HG02610 (cell line): ENCODE data around the gene ATAD1.

Source experiments
- ATAC-seq: cut with Tn5 transposase; IDR thresholded peaks from one replicate; pipeline ENCODE4 v1.9.1; 2021; ENCODE audit warnings: mild to moderate bottlenecking, moderate library complexity; ENCODE audit not compliant: unreplicated experiment

Gene ATAD1

DNA sequence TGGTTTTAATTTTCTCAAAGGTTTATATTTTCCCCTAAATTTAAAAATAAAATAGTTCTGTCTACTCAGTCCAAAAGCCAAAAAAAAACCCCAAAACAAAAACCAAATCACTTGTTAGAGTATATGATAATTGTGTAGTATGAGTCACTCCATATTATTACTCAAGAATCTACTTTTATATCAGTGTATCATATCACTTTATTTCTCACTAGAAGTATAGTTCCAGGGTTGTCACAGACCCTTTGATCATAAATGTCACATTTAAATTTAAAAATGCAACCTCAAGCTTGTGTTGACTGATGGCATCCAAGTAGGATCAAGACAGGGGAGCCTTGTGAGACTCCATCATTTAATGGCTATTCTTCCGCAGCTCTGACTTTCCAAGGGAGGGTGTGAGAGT is 97.4 kb downstream of the ATAD1 start:
- no peak for ATAC-seq

DNA sequence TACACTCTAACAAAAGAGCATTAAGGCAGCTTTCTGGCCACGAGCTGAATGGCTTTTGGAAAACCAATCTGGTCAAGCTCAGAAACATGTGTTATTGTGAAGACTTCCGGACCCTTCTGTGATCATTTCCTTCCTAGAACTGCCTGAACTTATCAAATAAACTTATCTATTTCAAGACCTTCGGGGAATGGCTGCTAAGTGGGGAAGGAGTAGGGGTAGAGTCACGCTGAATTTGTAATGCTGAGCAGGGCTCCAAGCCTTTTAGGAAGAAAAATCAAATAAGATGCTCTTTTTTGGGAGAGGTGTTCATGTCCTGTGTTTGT is 101.7 kb downstream of the ATAD1 start:
- ATAC-seq, result no peak

DNA sequence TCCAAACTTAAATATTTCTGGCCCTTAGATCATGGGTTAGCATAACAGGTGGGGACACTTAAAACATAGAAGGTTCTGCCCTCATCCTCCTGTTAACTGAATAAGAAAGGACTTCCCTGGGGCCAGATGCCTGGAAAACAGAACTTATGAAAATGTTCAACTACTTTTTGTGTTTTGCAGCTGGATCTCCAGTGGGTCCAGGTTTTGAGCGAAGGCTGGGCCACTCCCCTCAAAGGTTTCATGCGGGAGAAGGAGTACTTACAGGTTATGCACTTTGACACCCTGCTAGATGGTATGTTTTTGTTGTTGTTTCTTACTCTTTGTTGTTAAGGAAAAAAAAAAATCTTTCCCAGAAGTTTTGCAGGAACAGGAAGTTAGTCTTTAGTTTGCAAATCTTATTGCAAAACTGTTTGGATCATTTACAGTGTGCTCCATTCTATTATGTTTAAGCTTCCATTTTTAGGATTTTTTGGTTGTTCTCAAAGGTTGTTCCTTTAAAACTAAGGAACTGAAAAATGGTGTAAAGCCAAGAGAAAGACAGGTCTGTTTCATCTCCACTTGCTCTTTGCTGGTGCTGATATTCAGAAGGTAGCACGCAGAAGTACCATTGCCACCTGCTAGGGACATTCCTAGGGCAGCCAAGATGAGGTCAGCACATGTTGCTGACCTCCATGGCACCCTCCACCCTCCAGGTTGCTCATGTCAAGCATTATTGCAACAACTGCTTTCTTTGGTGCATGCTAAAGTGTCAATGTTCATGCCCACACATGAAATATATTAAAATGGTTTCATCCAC is 102.3 kb downstream of the ATAD1 start:
- ATAC-seq, result no peak

DNA sequence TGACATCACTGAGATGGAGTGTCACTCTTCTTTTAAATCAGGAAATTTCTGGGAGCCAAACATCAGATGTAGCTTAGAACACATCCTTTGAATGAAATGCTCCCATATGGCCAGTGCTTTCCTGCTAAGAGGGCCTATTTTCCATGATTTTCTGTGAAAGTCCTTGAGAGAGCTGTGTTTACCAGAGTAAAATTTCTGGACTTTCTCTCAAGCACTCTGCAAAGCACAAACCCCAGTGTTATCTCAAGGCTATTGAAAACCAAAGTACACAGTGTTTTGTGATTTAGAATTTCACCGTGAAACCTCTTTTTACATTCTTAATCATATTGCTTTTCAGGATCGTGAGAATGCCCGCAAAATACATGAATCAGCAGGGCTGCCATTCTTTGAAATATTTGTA is 104.3 kb downstream of the ATAD1 start:
- ATAC-seq, result no peak

DNA sequence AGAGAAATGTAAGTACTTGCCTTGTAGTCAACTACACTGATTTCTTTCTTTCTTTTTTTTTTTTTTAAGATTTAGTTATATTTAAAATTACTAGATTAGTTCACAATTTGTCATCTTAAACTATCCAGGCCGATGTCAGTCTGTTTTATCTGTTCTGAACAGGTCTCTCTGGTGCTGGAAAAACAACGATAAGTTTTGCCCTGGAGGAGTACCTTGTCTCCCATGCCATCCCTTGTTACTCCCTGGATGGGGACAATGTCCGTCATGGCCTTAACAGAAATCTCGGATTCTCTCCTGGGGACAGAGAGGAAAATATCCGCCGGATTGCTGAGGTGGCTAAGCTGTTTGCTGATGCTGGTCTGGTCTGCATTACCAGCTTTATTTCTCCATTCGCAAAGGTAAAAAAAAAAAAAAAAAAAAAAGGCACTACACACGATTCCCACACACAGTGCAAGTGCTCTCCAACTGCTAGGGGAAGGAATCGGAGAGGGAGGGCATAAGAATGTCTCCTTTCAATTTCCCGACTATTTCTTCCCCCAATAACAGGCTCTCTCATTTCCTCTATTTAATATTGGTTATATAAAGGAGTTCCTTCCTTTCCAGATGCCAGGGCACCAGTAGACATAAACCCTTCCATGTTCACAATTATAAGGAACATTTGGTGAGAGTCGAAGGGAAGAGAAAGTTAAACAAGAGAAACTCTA is 105.0 kb downstream of the ATAD1 start:
- ATAC-seq, result no peak

DNA sequence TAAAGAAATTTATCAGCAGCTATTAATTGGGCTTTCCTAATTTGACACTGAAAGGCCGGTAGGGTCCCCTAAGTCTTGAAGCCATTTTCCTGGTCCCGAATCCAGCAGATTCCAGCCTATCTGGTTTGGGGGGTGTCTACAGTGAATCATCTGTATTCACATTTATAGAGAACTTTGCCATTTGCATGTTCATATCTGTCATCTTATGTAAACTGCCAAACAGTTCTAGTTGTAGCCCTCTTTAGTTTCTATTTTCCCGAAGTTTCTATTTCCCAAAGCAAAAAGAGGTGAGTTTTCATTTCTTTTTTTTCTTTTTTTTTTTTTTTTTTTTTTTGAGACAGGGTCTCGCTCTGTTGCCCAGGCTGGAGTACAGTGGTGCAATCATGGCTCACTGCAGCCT is 110.8 kb downstream of the ATAD1 start:
- ATAC-seq, result no peak

DNA sequence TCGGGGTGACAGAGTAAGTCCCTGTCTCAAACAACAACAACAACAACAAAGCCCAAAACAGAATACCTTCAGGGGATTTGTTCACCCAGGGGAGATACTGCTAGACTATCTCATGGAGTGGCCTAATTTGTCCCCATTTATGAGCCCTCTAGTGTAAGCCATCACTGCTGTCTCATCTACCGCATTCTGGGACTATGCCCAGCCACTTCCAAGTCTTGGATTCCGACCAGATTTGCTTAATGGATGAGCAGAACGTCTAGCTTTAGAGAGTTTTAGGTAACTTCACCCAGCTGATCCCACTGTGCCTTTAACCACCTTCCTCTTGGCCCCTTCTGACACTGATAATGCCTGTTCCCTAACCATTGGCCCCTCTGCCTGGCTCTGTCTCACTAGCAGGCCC is 111.3 kb downstream of the ATAD1 start:
- no peak for ATAC-seq

DNA sequence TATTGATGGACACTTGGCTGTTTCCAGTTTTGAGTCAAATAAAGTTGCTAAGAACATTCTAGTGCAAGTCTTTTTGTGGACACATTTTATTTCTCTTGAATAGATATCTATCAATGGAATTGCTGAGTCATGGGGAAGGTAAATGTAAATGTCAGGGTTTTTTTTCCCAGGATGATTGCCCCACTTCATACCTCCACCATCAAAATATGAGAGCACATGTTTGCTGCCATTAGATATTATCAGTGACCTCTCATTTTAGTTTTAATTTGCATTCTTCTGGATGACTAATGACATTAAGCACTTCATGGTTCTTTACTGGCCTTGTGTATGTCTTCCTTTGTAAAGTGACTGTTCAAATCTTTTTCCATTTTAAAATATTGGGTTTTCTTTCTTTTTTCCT is 112.7 kb downstream of the ATAD1 start:
- ATAC-seq, result no peak

DNA sequence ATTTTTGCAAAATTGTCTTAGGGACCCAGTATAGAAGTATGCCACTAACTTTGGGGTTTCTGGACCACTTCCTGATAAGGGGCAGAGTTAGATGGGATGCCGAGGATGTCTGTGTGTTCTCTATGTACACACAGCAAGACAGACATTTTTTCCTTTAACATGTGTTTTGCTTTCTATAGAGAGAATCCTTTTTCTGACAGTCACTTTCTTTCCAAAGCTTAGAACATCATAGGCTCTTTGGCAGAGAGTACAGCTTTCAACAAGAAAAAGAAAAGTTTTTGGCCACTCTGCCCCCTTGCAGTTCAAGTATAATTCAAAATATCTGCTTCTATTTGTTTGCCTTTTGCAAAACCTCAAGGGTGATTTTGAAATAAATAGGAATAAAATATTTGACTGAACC is 114.3 kb downstream of the ATAD1 start:
- no peak for ATAC-seq

DNA sequence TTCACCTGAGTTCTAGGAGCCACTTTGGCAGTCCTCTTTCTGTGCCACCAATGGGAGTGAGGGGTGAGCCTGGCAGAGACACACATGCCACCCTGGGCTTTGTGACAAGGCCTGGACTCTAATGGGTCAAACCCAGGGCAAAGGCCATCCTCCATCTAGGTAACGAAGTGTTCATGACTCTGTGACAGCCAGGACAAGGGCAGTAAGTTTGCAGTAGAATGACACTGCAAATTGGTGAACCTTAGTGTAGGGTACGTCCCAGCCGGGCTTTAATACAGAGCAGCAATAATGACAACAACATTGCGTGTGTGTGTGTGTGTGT is 115.1 kb downstream of the ATAD1 start:
- ATAC-seq, result no peak

DNA sequence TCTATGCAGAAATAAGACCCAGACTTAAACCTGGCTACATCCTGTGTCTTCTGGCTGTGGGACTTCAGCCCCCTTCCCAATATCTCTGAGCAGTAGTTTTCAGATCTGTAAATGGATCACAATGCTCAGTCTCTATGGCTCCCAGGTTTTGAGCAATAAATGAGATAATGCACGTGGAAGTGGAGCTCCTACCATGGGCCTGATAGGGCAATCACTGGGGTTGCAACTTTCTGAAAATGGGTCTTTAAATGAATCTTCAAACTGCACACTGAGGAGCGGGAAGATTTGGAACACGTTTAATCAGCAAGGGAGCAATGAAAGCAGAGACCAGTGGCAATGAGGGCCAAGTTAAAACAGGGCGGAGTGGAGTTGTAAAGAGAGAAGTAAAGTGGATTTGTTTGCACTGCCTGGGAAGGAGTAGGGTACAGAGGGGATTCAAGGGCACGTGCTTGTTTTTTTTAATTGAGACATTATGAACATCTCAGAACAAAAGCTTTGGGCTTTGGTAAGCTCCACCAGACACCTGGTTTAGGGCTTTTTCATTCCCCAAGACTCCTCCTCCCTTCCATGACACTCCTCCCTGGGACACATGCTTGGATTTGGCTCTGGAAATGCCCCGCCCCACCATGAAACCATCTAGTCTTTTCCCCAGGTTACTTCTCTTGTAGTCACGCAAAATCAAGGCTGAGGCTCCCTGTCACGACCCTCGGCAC is 115.6 kb downstream of the ATAD1 start:
- ATAC-seq, result no peak
